ENCODE data around the gene CDH4.

CDH4 gene

DNA sequence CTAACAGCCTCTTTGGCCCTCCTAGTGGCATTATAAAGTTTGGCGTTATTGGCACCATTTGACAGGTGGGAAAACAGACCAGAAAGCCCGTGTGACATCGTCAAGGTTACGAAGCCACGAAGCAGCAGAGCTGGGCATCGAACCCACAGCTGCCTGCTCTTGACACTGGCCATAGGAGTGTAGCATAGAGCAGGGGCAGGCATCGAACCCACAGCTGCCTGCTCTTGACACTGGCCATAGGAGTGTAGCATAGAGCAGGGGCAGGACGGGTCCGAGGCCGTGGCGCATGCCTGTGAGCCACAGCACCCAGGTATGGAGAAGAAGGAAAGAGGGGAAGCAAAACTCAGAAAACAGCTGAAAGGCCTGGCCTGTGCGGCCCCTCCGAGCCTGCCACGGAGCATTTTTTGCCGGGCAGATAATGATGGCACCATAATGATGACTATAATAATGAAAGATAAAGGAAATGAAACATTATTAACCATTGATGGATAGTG, 33.1 kb downstream of the CDH4 start:
- Histone ChIP-seq H3K56ac (ENCODE audit: low read length) (no peak overlapping the region), H3K27me3 (ENCODE audit: insufficient read depth, low read length, poor library complexity) (no peaks in the 10 kb centered on the region), H2BK120ac (ENCODE audit: low read depth, low read length) (no peak overlapping the region), H3K18ac (ENCODE audit: low read length) (no peak overlapping the region), H3K4ac (ENCODE audit: low read depth, low read length) (no peak overlapping the region), H2BK5ac (ENCODE audit: low read length) (no peak overlapping the region), H3K4me3 (ENCODE audit: low read length) (no peak overlapping the region), H4K5ac (ENCODE audit: low read length) (no peak overlapping the region), H3K36me3 (ENCODE audit: control insufficient read depth, insufficient read depth, low read length) (no peaks in the 10 kb centered on the region), H3K23ac (ENCODE audit: low read length) (no peak overlapping the region), H3K79me2 (ENCODE audit: control insufficient read depth, insufficient read depth, low read length) (no peaks in the 10 kb centered on the region), H2BK15ac (replicated peaks; ENCODE audit: low read depth) (no peak overlapping the region), H2AK5ac (ENCODE audit: low read length) (no peak overlapping the region), H3K9ac (ENCODE audit: low read length) (no peak overlapping the region), H3K27ac (ENCODE audit: low read depth, low read length) (no peak overlapping the region), H3K4me2 (ENCODE audit: low read length) (no peak overlapping the region), H4K8ac (ENCODE audit: low read depth, low read length) (no peak overlapping the region), H3K79me1 (ENCODE audit: low read length) (no peaks in the 10 kb centered on the region), H3K4me1 (ENCODE audit: control insufficient read depth, low read depth, low read length) (no peaks in the 10 kb centered on the region)
- no CpG with 5 or more reads among the region's 15 CpGs for WGBS (ENCODE audit: extremely low coverage, insufficient coverage, low lambda C conversion rate)
- DNase-seq = no peak

DNA sequence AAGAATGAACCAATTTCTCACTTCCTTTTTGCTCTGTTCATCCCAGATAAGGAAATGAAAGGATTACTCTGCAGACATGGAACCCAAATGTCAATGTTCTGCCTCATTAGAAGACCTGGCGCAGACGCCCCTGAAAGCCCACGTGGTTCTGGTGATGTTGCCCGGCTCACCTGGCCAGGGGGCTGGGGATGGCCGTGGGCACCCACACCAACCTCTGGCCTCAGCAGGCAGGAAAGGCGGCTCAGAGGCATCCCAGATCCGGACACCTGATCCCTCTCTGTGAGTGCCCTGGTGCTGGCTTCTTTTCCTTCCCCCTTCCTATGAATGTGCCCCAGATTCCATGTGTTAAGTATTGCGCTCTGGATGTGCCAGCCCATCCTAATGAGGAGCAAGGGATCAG, 33.6 kb downstream of the CDH4 start:
- H2AK5ac ChIP-seq (ENCODE audit: low read length) = no peak overlapping the region
- H2BK5ac ChIP-seq (ENCODE audit: low read length) = no peak overlapping the region
- no peak overlapping the region for H2BK15ac ChIP-seq (replicated peaks; ENCODE audit: low read depth)
- H3K27ac ChIP-seq (ENCODE audit: low read depth, low read length) = no peak overlapping the region
- no peaks in the 10 kb centered on the region for H3K27me3 ChIP-seq (ENCODE audit: insufficient read depth, low read length, poor library complexity)
- no peaks in the 10 kb centered on the region for H3K4me1 ChIP-seq (ENCODE audit: control insufficient read depth, low read depth, low read length)
- H3K18ac ChIP-seq (ENCODE audit: low read length) = no peak overlapping the region
- H4K8ac ChIP-seq (ENCODE audit: low read depth, low read length) = no peak overlapping the region
- H2BK120ac ChIP-seq (ENCODE audit: low read depth, low read length) = no peak overlapping the region
- no peak overlapping the region for H3K4me3 ChIP-seq (ENCODE audit: low read length)
- no peak overlapping the region for H3K9ac ChIP-seq (ENCODE audit: low read length)
- no peaks in the 10 kb centered on the region for H3K79me1 ChIP-seq (ENCODE audit: low read length)
- no peak overlapping the region for H4K5ac ChIP-seq (ENCODE audit: low read length)
- no peak overlapping the region for H3K56ac ChIP-seq (ENCODE audit: low read length)
- H3K23ac ChIP-seq (ENCODE audit: low read length) = no peak overlapping the region
- DNase-seq = no peak
- no peak overlapping the region for H3K4me2 ChIP-seq (ENCODE audit: low read length)
- no peaks in the 10 kb centered on the region for H3K36me3 ChIP-seq (ENCODE audit: control insufficient read depth, insufficient read depth, low read length)
- no CpG with 5 or more reads among the region's 8 CpGs for WGBS (ENCODE audit: extremely low coverage, insufficient coverage, low lambda C conversion rate)
- H3K4ac ChIP-seq (ENCODE audit: low read depth, low read length) = no peak overlapping the region
- H3K79me2 ChIP-seq (ENCODE audit: control insufficient read depth, insufficient read depth, low read length) = no peaks in the 10 kb centered on the region

DNA sequence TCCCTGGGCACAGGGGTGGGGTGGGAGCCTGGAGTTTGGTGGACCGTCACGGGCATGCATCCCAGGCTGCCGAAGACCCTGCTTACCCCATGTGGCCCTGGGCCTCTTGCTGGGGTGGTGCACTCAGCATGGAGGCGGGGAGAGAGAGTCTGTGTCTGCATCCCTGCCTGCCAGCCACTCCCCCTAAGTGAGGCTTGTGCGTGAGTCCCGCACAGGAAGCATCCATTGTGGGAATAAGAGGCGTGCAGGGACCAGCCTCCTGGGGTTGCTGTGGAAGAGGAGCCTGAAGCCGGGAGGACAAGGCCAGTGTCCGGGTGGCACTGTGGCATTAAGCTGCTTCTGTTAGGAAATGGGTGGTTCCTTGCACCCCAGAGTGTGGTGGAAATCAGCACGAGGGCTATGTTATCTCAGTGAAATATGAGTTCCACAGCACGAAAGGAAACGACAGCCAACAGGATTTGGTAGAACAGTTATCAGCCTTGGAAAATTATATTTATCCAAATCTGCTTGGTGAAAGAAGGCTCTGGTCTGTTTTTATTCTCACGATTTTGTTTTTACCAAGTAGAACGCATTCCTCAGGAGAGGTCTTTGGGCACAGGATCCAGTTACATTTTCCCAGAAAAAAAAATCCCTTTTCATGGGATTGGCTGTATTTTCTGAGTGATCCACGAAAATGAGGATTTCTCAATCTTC, 35.7 kb downstream of the CDH4 start:
- H4K5ac ChIP-seq (ENCODE audit: low read length) = no peak overlapping the region
- no peak overlapping the region for H3K27ac ChIP-seq (ENCODE audit: low read depth, low read length)
- H3K4ac ChIP-seq (ENCODE audit: low read depth, low read length) = no peak overlapping the region
- H2BK15ac ChIP-seq (replicated peaks; ENCODE audit: low read depth) = no peak overlapping the region
- no peak overlapping the region for H3K9ac ChIP-seq (ENCODE audit: low read length)
- no peak for DNase-seq
- H3K27me3 ChIP-seq (ENCODE audit: insufficient read depth, low read length, poor library complexity) = no peaks in the 10 kb centered on the region
- H3K18ac ChIP-seq (ENCODE audit: low read length) = no peak overlapping the region
- H2AK5ac ChIP-seq (ENCODE audit: low read length) = no peak overlapping the region
- no peak overlapping the region for H2BK120ac ChIP-seq (ENCODE audit: low read depth, low read length)
- H3K23ac ChIP-seq (ENCODE audit: low read length) = no peak overlapping the region
- no peaks in the 10 kb centered on the region for H3K36me3 ChIP-seq (ENCODE audit: control insufficient read depth, insufficient read depth, low read length)
- no peaks in the 10 kb centered on the region for H3K79me1 ChIP-seq (ENCODE audit: low read length)
- no peaks in the 10 kb centered on the region for H3K4me1 ChIP-seq (ENCODE audit: control insufficient read depth, low read depth, low read length)
- no peak overlapping the region for H3K4me3 ChIP-seq (ENCODE audit: low read length)
- no peak overlapping the region for H3K4me2 ChIP-seq (ENCODE audit: low read length)
- no peak overlapping the region for H3K56ac ChIP-seq (ENCODE audit: low read length)
- H2BK5ac ChIP-seq (ENCODE audit: low read length) = no peak overlapping the region
- no CpG with 5 or more reads among the region's 15 CpGs for WGBS (ENCODE audit: extremely low coverage, insufficient coverage, low lambda C conversion rate)
- H4K8ac ChIP-seq (ENCODE audit: low read depth, low read length) = no peak overlapping the region
- H3K79me2 ChIP-seq (ENCODE audit: control insufficient read depth, insufficient read depth, low read length) = no peaks in the 10 kb centered on the region

GRCh38 chr20:61288331-61288784, 36.3 kb downstream of the CDH4 start:
- no peak overlapping the region for H3K18ac ChIP-seq (ENCODE audit: low read length)
- no CpG with 5 or more reads among the region's 17 CpGs for WGBS (ENCODE audit: extremely low coverage, insufficient coverage, low lambda C conversion rate)

DNA sequence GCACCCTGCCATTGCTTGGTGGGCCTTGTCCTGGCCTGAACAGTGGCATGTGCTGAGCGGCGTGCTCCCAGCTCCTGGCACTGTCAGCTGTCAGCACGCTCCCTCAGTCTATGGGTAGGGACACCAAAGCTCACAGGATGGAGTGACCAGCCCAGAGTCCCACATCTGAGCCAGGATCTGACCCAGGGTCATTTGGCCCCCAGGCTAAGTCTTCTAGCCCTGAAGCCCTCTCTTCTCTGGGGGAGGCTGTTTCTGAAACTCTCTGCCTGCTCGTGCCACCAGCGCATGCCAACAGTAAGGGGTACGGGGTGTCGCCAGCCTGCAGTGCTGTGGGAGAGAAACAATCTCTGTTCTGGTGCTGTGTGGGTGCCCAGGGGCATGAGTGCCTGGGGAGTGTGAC, 37.1 kb downstream of the CDH4 start:
- Histone ChIP-seq H2BK120ac (ENCODE audit: low read depth, low read length) (no peak overlapping the region), H4K5ac (ENCODE audit: low read length) (no peak overlapping the region), H4K8ac (ENCODE audit: low read depth, low read length) (no peak overlapping the region), H3K36me3 (ENCODE audit: control insufficient read depth, insufficient read depth, low read length) (no peaks in the 10 kb centered on the region), H3K18ac (ENCODE audit: low read length) (no peak overlapping the region), H3K4me2 (ENCODE audit: low read length) (no peak overlapping the region), H3K79me2 (ENCODE audit: control insufficient read depth, insufficient read depth, low read length) (no peaks in the 10 kb centered on the region), H3K4me1 (ENCODE audit: control insufficient read depth, low read depth, low read length) (no peaks in the 10 kb centered on the region), H3K9ac (ENCODE audit: low read length) (no peak overlapping the region), H2BK15ac (replicated peaks; ENCODE audit: low read depth) (no peak overlapping the region), H3K27me3 (ENCODE audit: insufficient read depth, low read length, poor library complexity) (no peaks in the 10 kb centered on the region), H2BK5ac (ENCODE audit: low read length) (no peak overlapping the region), H3K79me1 (ENCODE audit: low read length) (no peaks in the 10 kb centered on the region), H2AK5ac (ENCODE audit: low read length) (no peak overlapping the region), H3K4me3 (ENCODE audit: low read length) (no peak overlapping the region), H3K56ac (ENCODE audit: low read length) (no peak overlapping the region), H3K27ac (ENCODE audit: low read depth, low read length) (no peak overlapping the region), H3K23ac (ENCODE audit: low read length) (no peak overlapping the region), H3K4ac (ENCODE audit: low read depth, low read length) (no peak overlapping the region)
- no CpG with 5 or more reads among the region's 7 CpGs for WGBS (ENCODE audit: extremely low coverage, insufficient coverage, low lambda C conversion rate)
- DNase-seq = no peak

More at GRCh38 chr20:61288331-61288784, 36.3 kb downstream of the CDH4 start:
- no peak overlapping the region for H3K56ac ChIP-seq (ENCODE audit: low read length)
- H4K5ac ChIP-seq (ENCODE audit: low read length) = no peak overlapping the region
- H2AK5ac ChIP-seq (ENCODE audit: low read length) = no peak overlapping the region
- H3K27ac ChIP-seq (ENCODE audit: low read depth, low read length) = no peak overlapping the region
- no peak overlapping the region for H3K4me2 ChIP-seq (ENCODE audit: low read length)
- H3K4ac ChIP-seq (ENCODE audit: low read depth, low read length) = no peak overlapping the region
- H3K4me3 ChIP-seq (ENCODE audit: low read length) = no peak overlapping the region
- no peak overlapping the region for H3K23ac ChIP-seq (ENCODE audit: low read length)
- H3K9ac ChIP-seq (ENCODE audit: low read length) = no peak overlapping the region
- H2BK120ac ChIP-seq (ENCODE audit: low read depth, low read length) = no peak overlapping the region
- H3K79me2 ChIP-seq (ENCODE audit: control insufficient read depth, insufficient read depth, low read length) = no peaks in the 10 kb centered on the region
- H3K36me3 ChIP-seq (ENCODE audit: control insufficient read depth, insufficient read depth, low read length) = no peaks in the 10 kb centered on the region
- no peak overlapping the region for H2BK15ac ChIP-seq (replicated peaks; ENCODE audit: low read depth)
- no peak for DNase-seq
- no peaks in the 10 kb centered on the region for H3K4me1 ChIP-seq (ENCODE audit: control insufficient read depth, low read depth, low read length)
- H3K79me1 ChIP-seq (ENCODE audit: low read length) = no peaks in the 10 kb centered on the region
- H4K8ac ChIP-seq (ENCODE audit: low read depth, low read length) = no peak overlapping the region
- H3K27me3 ChIP-seq (ENCODE audit: insufficient read depth, low read length, poor library complexity) = no peaks in the 10 kb centered on the region
- H2BK5ac ChIP-seq (ENCODE audit: low read length) = no peak overlapping the region

GRCh38 chr20:61290721-61291120, 38.7 kb downstream of the CDH4 start:
- H3K9ac ChIP-seq (ENCODE audit: low read length) = no peak overlapping the region
- H2AK5ac ChIP-seq (ENCODE audit: low read length) = no peak overlapping the region
- no peaks in the 10 kb centered on the region for H3K27me3 ChIP-seq (ENCODE audit: insufficient read depth, low read length, poor library complexity)
- no peaks in the 10 kb centered on the region for H3K79me2 ChIP-seq (ENCODE audit: control insufficient read depth, insufficient read depth, low read length)
- H4K8ac ChIP-seq (ENCODE audit: low read depth, low read length) = no peak overlapping the region
- no peak overlapping the region for H3K4me3 ChIP-seq (ENCODE audit: low read length)
- no peak overlapping the region for H3K56ac ChIP-seq (ENCODE audit: low read length)
- H2BK5ac ChIP-seq (ENCODE audit: low read length) = no peak overlapping the region
- no peak overlapping the region for H3K18ac ChIP-seq (ENCODE audit: low read length)
- H2BK120ac ChIP-seq (ENCODE audit: low read depth, low read length) = no peak overlapping the region
- no peak overlapping the region for H4K5ac ChIP-seq (ENCODE audit: low read length)
- H3K4me2 ChIP-seq (ENCODE audit: low read length) = no peak overlapping the region
- no peaks in the 10 kb centered on the region for H3K4me1 ChIP-seq (ENCODE audit: control insufficient read depth, low read depth, low read length)
- H3K79me1 ChIP-seq (ENCODE audit: low read length) = no peaks in the 10 kb centered on the region
- no peaks in the 10 kb centered on the region for H3K36me3 ChIP-seq (ENCODE audit: control insufficient read depth, insufficient read depth, low read length)
- WGBS (ENCODE audit: extremely low coverage, insufficient coverage, low lambda C conversion rate) = no CpG with 5 or more reads among the region's 4 CpGs
- no peak overlapping the region for H2BK15ac ChIP-seq (replicated peaks; ENCODE audit: low read depth)
- H3K4ac ChIP-seq (ENCODE audit: low read depth, low read length) = no peak overlapping the region
- H3K23ac ChIP-seq (ENCODE audit: low read length) = no peak overlapping the region
- H3K27ac ChIP-seq (ENCODE audit: low read depth, low read length) = no peak overlapping the region
- no peak for DNase-seq

All from mesendoderm (in vitro differentiated cells).